Kidney (tissue), 14 donors: ENCODE data around the gene FAM32A. TPM values are rescaled to one million over a fixed set of nuclear protein-coding genes. Genes with fewer than 3 reads are reported as not detected.
"Not testable (repeated sequence)": the region's sequence is repeated elsewhere in the genome, so short reads cannot be mapped to it uniquely, and the experiment has no call there.

Experiments
- DNase-seq, 5 donors: peaks; one replicate each; pipeline ENCODE4 v3.0.0-alpha.2; 2013 to 2020
- FAIRE-seq: peaks from 2 replicates; lab custom pipeline; 2012; peaks lifted over from hg19 to GRCh38; lab: Jason Lieb, UNC
- H3K27ac ChIP-seq, 2 donors: one replicate each; pipeline ENCODE4 v1.7.0; 2013; ENCODE audit warnings: low read depth in 2 of 2, low read length in 2 of 2, inconsistent platforms in 1 of 2
- H3K27me3 ChIP-seq: one replicate; pipeline ENCODE4 v1.7.1; 2013; ENCODE audit warnings: low read length, inconsistent platforms; ENCODE audit not compliant: control insufficient read depth, insufficient read depth
- H3K36me3 ChIP-seq, 3 donors: one replicate each; pipeline versions ENCODE4 v1.7.0 to v1.7.1; 2013; ENCODE audit warnings: low read length in 3 of 3, control low read depth in 1 of 3, inconsistent platforms in 1 of 3; ENCODE audit not compliant: insufficient read depth in 3 of 3, control insufficient read depth in 2 of 3
- H3K4me1 ChIP-seq, 3 donors: one replicate each; pipeline versions ENCODE4 v1.7.0 to v1.7.1; 2013; ENCODE audit warnings: low read length in 3 of 3, inconsistent platforms in 1 of 3, low read depth in 1 of 3; ENCODE audit not compliant: control insufficient read depth in 2 of 3, insufficient read depth in 2 of 3
- H3K4me3 ChIP-seq, 3 donors: one replicate each; pipeline versions ENCODE4 v1.7.0 to v1.8.1; 2013; ENCODE audit warnings: low read length in 3 of 3, control low read depth in 1 of 3, inconsistent platforms in 1 of 3
- H3K9ac ChIP-seq, 3 donors: one replicate each; pipeline versions ENCODE4 v1.7.0 to v1.7.1; 2013; ENCODE audit warnings: low read length in 3 of 3, control low read depth in 1 of 3, inconsistent platforms in 1 of 3
- H3K9me3 ChIP-seq, 3 donors: one replicate each; pipeline versions ENCODE4 v1.7.0 to v1.7.1; 2013; ENCODE audit warnings: low read length in 3 of 3, control low read depth in 1 of 3, inconsistent platforms in 1 of 3; ENCODE audit not compliant: control insufficient read depth in 2 of 3, insufficient read depth in 1 of 3
- CTCF ChIP-seq: IDR thresholded peaks from 3 replicates; pipeline ENCODE4 v1.5.1; 2012; ENCODE audit warnings: mild to moderate bottlenecking, moderate library complexity, borderline replicate concordance; ENCODE audit not compliant: insufficient read depth; ENCODE audit errors: extremely low read depth
- intact Hi-C: fragments of 100-400 bp; cut with DNase I; formaldehyde crosslinking; loops from one replicate; pipeline ENCODE4 v1.11.1; 2022
- polyA plus RNA-seq: library from polyadenylated mRNA; stranded (reverse); fragments of 350-450 nt; fragmentation: Illumina TruSeq; extraction: RNeasy Lipid Tissue Mini Kit (QIAGEN cat#74804); gene quantifications from one replicate; pipeline ENCODE4 v1.2.3, GENCODE V29; 2014; ENCODE audit warnings: low read depth, low replicate concordance; ENCODE audit not compliant: insufficient read depth
- total RNA-seq: library from RNA; stranded (reverse); fragmentation: NEBNext Ultra II Directional; extraction: Animal tissue kit (Norgen Biotek cat#: 25700); gene quantifications from one replicate; pipeline ENCODE4 v1.2.1, GENCODE V29; 2021
- donor health status: control.
- donor health status: control.
- donor health status: control.
- donor health status: control.
- donor health status: control.
- donor health status: DM: yes; HTN: yes; CAD: no.
- donor health status: Normal renal cell carcinoma (clear cell type).

The FAM32A gene
- total and polyA plus RNA-seq, 2 donors from 2014 or later: 53.5 to 105 TPM

DNA sequence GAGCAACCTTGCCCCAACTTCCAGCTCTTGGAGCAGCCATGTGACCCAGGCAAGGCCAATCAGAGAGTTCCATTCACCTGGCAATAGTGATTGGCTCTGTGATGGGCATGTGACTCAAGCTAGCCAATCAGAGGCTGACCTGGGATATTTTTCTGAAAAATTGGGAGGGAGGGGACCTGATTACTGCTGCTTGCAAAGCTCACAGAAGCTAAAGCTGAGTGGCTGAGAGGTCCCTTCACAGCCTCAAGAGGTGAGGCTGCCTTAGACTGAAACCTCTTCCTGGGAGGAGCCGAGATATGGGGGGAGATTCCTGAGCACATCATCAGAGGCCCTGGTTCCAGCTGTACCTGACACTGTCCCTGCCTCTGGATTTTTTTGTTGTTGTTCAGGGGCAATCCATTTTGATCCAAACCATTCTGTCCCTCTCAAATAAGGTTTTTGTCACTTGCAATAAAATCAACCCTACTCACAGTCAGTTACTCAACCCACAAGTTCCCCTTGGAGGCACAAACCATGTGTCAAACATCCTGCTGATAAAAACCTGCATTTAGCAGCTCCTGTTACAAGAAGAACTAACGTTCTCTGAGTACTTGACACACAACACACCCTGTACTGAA is 16.6 kb upstream of the FAM32A start:
- no peak overlapping the region for H3K27ac ChIP-seq
- H3K9ac ChIP-seq: no peak overlapping the region
- H3K36me3 ChIP-seq: no peaks in the 10 kb centered on the region
- H3K4me1 ChIP-seq: no peaks in the 10 kb centered on the region
- intact Hi-C loops: no loop called here
- H3K9me3 ChIP-seq: no peaks in the 10 kb centered on the region
- FAIRE-seq: no peak
- H3K27me3 ChIP-seq: no peaks in the 10 kb centered on the region
- H3K4me3 ChIP-seq: no peak overlapping the region
- DNase-seq: no peak
- TF ChIP-seq CTCF: no peak

DNA sequence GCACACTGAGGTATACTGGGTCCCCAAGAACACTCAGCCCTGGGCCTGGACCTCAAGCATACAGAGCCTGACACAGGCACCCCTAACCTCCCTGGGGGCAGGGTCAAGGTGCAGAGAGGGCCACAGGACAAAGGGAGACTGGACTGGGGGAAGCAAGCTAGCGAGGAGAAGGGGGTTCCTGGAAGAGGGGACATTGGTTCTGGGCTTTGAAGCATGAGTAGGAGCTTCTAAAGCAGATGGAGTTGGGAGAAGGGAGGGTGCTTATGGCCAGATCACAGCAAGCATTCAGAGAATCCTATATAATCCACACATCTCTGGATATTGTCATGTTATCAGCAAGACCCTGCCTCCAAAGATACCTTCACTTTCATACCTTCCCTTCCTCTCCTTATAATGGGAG is 15.1 kb upstream of the FAM32A start:
- H3K9ac ChIP-seq: no peak overlapping the region
- intact Hi-C loops: no loop called here
- FAIRE-seq: no peak
- H3K4me1 ChIP-seq: no peaks in the 10 kb centered on the region
- H3K36me3 ChIP-seq: no peaks in the 10 kb centered on the region
- no peak for DNase-seq
- H3K9me3 ChIP-seq: no peaks in the 10 kb centered on the region
- H3K27ac ChIP-seq: no peak overlapping the region
- H3K27me3 ChIP-seq: no peaks in the 10 kb centered on the region
- TF ChIP-seq CTCF: no peak
- no peak overlapping the region for H3K4me3 ChIP-seq

- Histone ChIP-seq H3K27me3 (no peaks in the 10 kb centered on the region), H3K4me3 (no peak overlapping the region), H3K9ac (no peak overlapping the region), H3K36me3 (no peaks in the 10 kb centered on the region), H3K9me3 (peaks cover 0 to 7% (median 0%) of the 10 kb centered on the region in 3 donors), H3K4me1 (no peaks in the 10 kb centered on the region), H3K27ac (no peak overlapping the region)
- FAIRE-seq: no peak
- DNase-seq: no peak
- intact Hi-C loops: no loop called here
- TF ChIP-seq CTCF: no peak
These were observed 9.3 kb upstream of the FAM32A start for GRCh38 chr19:16175954-16176353.

DNA sequence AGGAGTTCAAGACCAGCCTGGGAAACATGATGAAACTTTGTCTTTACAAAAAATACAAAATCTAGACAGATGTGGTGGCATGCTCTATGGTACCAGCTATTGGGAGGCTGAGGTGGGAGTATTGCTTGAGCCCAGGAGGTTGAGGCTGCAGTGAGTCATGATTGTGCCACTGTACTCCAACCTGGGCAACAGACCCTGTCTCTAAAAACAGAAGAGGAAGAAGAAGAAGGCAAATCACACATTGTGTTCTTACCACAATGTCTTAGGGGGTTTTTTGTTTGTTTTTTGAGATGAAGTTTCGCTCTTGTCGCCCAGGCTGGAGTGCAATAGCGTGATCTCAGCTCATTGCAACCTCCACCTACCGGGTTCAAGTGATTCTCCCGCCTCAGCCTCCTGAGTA is 6.3 kb upstream of the FAM32A start:
- H3K4me3 ChIP-seq, FAIRE-seq, H3K36me3 ChIP-seq, H3K4me1 ChIP-seq, intact Hi-C loops, H3K9ac ChIP-seq, DNase-seq, H3K27me3 ChIP-seq, H3K9me3 ChIP-seq, H3K27ac ChIP-seq: not testable (repeated sequence)
